ENCODE results near the gene SCT.
"Not testable (repeated sequence)": the region's sequence is repeated elsewhere in the genome, so short reads cannot be mapped to it uniquely, and the experiment has no call there.

SCT gene

GRCh38 chr11:655036-655726 lies 28.2 kb upstream of the SCT start:
- Histone ChIP-seq H3K9ac (ENCODE audit: low read length) (no peak overlapping the region), H4K91ac (ENCODE audit: low read depth, low read length) (no peak overlapping the region), H2AFZ (ENCODE audit: insufficient read depth, low read length, poor library complexity) (no peak overlapping the region), H3K4me3 (ENCODE audit: low read depth, low read length) (no peak overlapping the region), H4K12ac (ENCODE audit: low read depth, low read length) (no peak overlapping the region), H4K8ac (ENCODE audit: low read depth, low read length) (no peak overlapping the region), H2BK12ac (ENCODE audit: low read length) (no peak overlapping the region), H3K4me1 (ENCODE audit: control insufficient read depth in 1 of 2, insufficient read depth in 2 of 2, low read length in 2 of 2) (no peaks in the 10 kb centered on the region), H2AK5ac (ENCODE audit: low read length) (no peak overlapping the region), H3K23ac (ENCODE audit: low read length) (no peak overlapping the region), H2BK120ac (ENCODE audit: insufficient read depth, low read length, poor library complexity) (no peak overlapping the region), H3K79me2 (ENCODE audit: control insufficient read depth, insufficient read depth, low read length, poor library complexity) (no peaks in the 10 kb centered on the region), H3K27ac (ENCODE audit: low read depth, low read length) (no peak overlapping the region), H3K36me3 (ENCODE audit: control insufficient read depth in 1 of 2, insufficient read depth in 2 of 2, low read length in 2 of 2) (peaks cover 29 to 34% of the 10 kb centered on the region in 2 experiments), H3K14ac (ENCODE audit: low read length) (no peak overlapping the region), H2BK5ac (ENCODE audit: low read depth, low read length, poor library complexity) (no peak overlapping the region), H3K4me2 (ENCODE audit: low read length) (no peak overlapping the region), H3K27me3 (ENCODE audit: insufficient read depth, low read length) (no peaks in the 10 kb centered on the region), H3K18ac (ENCODE audit: low read length) (no peak overlapping the region), H3K4ac (ENCODE audit: low read depth, low read length) (no peak overlapping the region), H3K79me1 (ENCODE audit: low read length) (no peaks in the 10 kb centered on the region), H3K9me3 (ENCODE audit: insufficient read depth, low read depth, low read length) (peaks cover 1% of the 10 kb centered on the region)
- no CpG with 5 or more reads among the region's 30 CpGs for WGBS (ENCODE audit: extremely low coverage, insufficient coverage, insufficient read length)
- DNase-seq = no peak

- H3K79me2 ChIP-seq (ENCODE audit: control insufficient read depth, insufficient read depth, low read length, poor library complexity); H3K4me2 ChIP-seq (ENCODE audit: low read length); H3K18ac ChIP-seq (ENCODE audit: low read length); H3K4me1 ChIP-seq (ENCODE audit: control insufficient read depth in 1 of 2, insufficient read depth in 2 of 2, low read length in 2 of 2); H3K14ac ChIP-seq (ENCODE audit: low read length); H4K12ac ChIP-seq (ENCODE audit: low read depth, low read length); H3K9me3 ChIP-seq (ENCODE audit: insufficient read depth, low read depth, low read length); H2BK120ac ChIP-seq (ENCODE audit: insufficient read depth, low read length, poor library complexity); DNase-seq; H3K27ac ChIP-seq (ENCODE audit: low read depth, low read length); H2BK5ac ChIP-seq (ENCODE audit: low read depth, low read length, poor library complexity); H3K4me3 ChIP-seq (ENCODE audit: low read depth, low read length); H2AFZ ChIP-seq (ENCODE audit: insufficient read depth, low read length, poor library complexity); H4K91ac ChIP-seq (ENCODE audit: low read depth, low read length); H3K23ac ChIP-seq (ENCODE audit: low read length); H3K27me3 ChIP-seq (ENCODE audit: insufficient read depth, low read length); H2BK12ac ChIP-seq (ENCODE audit: low read length); H2AK5ac ChIP-seq (ENCODE audit: low read length); H4K8ac ChIP-seq (ENCODE audit: low read depth, low read length); H3K9ac ChIP-seq (ENCODE audit: low read length); H3K79me1 ChIP-seq (ENCODE audit: low read length); H3K4ac ChIP-seq (ENCODE audit: low read depth, low read length): not testable (repeated sequence)
- WGBS (ENCODE audit: extremely low coverage, insufficient coverage, insufficient read length) = no CpG with 5 or more reads among the region's 12 CpGs
- peaks cover 27 to 33% of the 10 kb centered on the region in 2 experiments for H3K36me3 ChIP-seq (ENCODE audit: control insufficient read depth in 1 of 2, insufficient read depth in 2 of 2, low read length in 2 of 2)
Measured at GRCh38 chr11:654444-654843, 27.5 kb upstream of the SCT start.

DNA sequence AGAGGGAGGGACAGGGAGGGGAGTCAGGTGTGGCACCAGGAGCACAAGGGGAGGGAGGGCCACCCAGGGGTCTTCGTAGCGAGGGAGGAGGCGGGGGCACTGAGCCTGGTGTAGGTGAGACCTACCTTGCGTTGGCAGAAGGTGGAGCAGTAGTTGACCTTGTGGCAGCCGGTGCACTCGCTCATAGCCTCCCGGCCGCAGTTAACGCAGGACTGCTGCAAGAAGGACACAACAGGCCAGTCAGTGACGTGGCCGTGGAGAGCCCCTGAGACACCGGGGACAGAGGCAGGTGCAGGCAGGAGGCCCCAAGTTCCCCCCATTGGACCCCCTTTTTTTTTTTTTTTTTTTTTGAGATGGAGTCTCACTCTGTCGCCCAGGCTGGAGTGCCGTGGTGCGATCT lies 26.9 kb upstream of the SCT start:
- H3K27me3 ChIP-seq (ENCODE audit: insufficient read depth, low read length) = no peaks in the 10 kb centered on the region
- no peak overlapping the region for H2BK120ac ChIP-seq (ENCODE audit: insufficient read depth, low read length, poor library complexity)
- no peak for DNase-seq
- no peak overlapping the region for H3K9ac ChIP-seq (ENCODE audit: low read length)
- H4K12ac ChIP-seq (ENCODE audit: low read depth, low read length) = no peak overlapping the region
- no peak overlapping the region for H2BK5ac ChIP-seq (ENCODE audit: low read depth, low read length, poor library complexity)
- no peak overlapping the region for H2AFZ ChIP-seq (ENCODE audit: insufficient read depth, low read length, poor library complexity)
- no peak overlapping the region for H2BK12ac ChIP-seq (ENCODE audit: low read length)
- peaks cover 1% of the 10 kb centered on the region for H3K9me3 ChIP-seq (ENCODE audit: insufficient read depth, low read depth, low read length)
- no peaks in the 10 kb centered on the region for H3K79me1 ChIP-seq (ENCODE audit: low read length)
- no peak overlapping the region for H3K27ac ChIP-seq (ENCODE audit: low read depth, low read length)
- H3K79me2 ChIP-seq (ENCODE audit: control insufficient read depth, insufficient read depth, low read length, poor library complexity) = no peaks in the 10 kb centered on the region
- H3K4me1 ChIP-seq (ENCODE audit: control insufficient read depth in 1 of 2, insufficient read depth in 2 of 2, low read length in 2 of 2) = no peaks in the 10 kb centered on the region
- no peak overlapping the region for H3K23ac ChIP-seq (ENCODE audit: low read length)
- no peak overlapping the region for H3K4ac ChIP-seq (ENCODE audit: low read depth, low read length)
- no peak overlapping the region for H4K91ac ChIP-seq (ENCODE audit: low read depth, low read length)
- peak overlapping the region; percentile 52 for H3K4me3 ChIP-seq (ENCODE audit: low read depth, low read length)
- no peak overlapping the region for H3K14ac ChIP-seq (ENCODE audit: low read length)
- H3K4me2 ChIP-seq (ENCODE audit: low read length) = no peak overlapping the region
- WGBS (ENCODE audit: extremely low coverage, insufficient coverage, insufficient read length) = no CpG with 5 or more reads among the region's 15 CpGs
- H4K8ac ChIP-seq (ENCODE audit: low read depth, low read length) = no peak overlapping the region
- no peak overlapping the region for H2AK5ac ChIP-seq (ENCODE audit: low read length)
- no peak overlapping the region for H3K18ac ChIP-seq (ENCODE audit: low read length)
- peaks cover 24 to 31% of the 10 kb centered on the region in 2 experiments for H3K36me3 ChIP-seq (ENCODE audit: control insufficient read depth in 1 of 2, insufficient read depth in 2 of 2, low read length in 2 of 2)

DNA sequence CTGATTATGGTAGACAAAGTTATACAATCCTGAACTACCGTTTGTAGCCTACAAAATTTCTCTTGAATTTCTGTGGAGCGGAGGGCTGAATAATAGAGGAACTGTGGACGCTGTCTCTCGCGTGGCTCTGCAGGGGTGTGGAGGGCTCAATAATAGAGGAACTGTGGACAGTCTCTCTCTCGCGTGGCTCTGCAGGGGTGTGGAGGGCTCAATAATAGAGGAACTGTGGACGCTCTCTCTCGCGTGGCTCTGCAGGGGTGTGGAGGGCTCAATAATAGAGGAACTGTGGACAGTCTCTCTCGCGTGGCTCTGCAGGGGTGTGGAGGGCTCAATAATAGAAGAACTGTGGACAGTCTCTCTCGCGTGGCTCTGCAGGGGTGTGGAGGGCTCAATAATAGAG lies 26.2 kb upstream of the SCT start:
- not testable (repeated sequence) for H2BK5ac ChIP-seq (ENCODE audit: low read depth, low read length, poor library complexity); H4K91ac ChIP-seq (ENCODE audit: low read depth, low read length); H2BK120ac ChIP-seq (ENCODE audit: insufficient read depth, low read length, poor library complexity); H3K27ac ChIP-seq (ENCODE audit: low read depth, low read length); H2AK5ac ChIP-seq (ENCODE audit: low read length); H3K27me3 ChIP-seq (ENCODE audit: insufficient read depth, low read length); H3K14ac ChIP-seq (ENCODE audit: low read length); H3K4me3 ChIP-seq (ENCODE audit: low read depth, low read length); H3K4ac ChIP-seq (ENCODE audit: low read depth, low read length); H3K9me3 ChIP-seq (ENCODE audit: insufficient read depth, low read depth, low read length); H3K4me2 ChIP-seq (ENCODE audit: low read length); H3K79me2 ChIP-seq (ENCODE audit: control insufficient read depth, insufficient read depth, low read length, poor library complexity); H4K12ac ChIP-seq (ENCODE audit: low read depth, low read length); H3K23ac ChIP-seq (ENCODE audit: low read length); H3K9ac ChIP-seq (ENCODE audit: low read length); H3K18ac ChIP-seq (ENCODE audit: low read length); H2BK12ac ChIP-seq (ENCODE audit: low read length); H2AFZ ChIP-seq (ENCODE audit: insufficient read depth, low read length, poor library complexity); H4K8ac ChIP-seq (ENCODE audit: low read depth, low read length); H3K4me1 ChIP-seq (ENCODE audit: control insufficient read depth in 1 of 2, insufficient read depth in 2 of 2, low read length in 2 of 2); H3K79me1 ChIP-seq (ENCODE audit: low read length); DNase-seq
- WGBS (ENCODE audit: extremely low coverage, insufficient coverage, insufficient read length) = no CpG with 5 or more reads among the region's 14 CpGs
- H3K36me3 ChIP-seq (ENCODE audit: control insufficient read depth in 1 of 2, insufficient read depth in 2 of 2, low read length in 2 of 2) = peaks cover 22 to 27% of the 10 kb centered on the region in 2 experiments
